ENCODE results near the gene DPP9.
"Not testable (repeated sequence)": the region's sequence is repeated elsewhere in the genome, so short reads cannot be mapped to it uniquely, and the experiment has no call there.

The DPP9 gene

DNA sequence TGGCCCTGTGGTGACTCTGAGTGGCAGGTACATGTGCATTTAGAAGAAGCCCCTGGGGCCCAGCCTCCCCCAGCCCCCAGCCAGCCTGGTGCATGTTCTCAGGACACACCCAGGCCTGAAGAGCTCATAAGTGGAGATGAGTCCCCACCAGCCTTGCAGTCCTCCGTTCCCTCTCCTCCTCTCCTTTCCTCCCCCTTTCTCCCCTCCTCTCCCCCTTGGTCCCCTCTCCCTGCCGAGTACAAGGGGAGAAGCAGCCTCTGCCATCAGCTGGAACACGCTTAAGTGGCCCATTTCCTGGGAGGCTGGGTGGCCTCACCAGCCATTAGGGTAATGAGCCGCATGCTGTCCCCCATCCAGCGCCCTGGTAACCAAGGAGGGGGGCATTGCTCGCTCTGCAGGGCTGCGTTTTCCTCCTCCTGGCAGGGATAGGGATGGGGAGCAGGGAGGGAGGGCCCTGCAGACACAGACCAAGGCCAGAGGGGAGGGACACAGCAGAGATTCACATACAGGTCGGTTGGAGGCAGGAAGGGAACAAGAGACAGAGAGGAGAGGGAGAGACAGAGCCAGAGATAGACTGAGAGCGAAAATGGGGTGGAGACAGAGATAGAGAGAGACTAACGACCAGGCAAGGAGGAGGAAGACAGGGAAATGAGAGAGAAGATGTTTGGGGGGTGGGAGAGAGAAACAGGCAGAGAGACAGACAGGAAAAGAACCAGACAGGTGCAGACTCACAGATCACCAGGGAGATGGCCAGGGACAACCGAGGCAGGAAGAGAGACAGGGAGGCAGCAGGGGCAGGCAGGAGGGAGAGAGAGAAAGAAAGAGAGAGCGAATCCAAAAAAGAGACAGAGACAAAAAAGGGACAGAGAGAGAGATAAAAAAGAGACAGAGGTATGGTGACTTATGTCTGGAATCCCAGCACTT lies 19.3 kb upstream of the DPP9 start:
- in situ Hi-C loops (cut with HindIII; ENCODE audit: low sequenced_read_pairs), result no loop called here

DNA sequence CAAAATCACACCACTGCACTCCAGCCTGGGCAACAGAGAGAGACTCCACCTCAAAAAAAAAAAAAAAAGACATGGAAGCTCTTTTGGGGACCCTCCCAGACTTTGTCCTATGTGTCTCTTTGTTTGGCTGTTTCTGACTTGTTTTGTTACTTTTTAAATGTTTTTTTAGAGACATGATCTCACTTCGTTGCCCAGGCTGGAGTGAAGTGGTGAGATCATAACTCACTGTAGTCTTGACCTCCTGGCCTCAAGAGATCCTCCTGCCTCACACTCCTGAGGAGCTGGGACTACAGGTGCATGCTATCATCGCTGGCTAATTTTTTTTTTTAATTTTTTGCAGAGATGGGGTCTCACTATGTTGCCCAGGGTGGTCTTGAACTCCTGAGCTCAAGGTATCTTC lies 16.4 kb upstream of the DPP9 start:
- in situ Hi-C loops (cut with HindIII; ENCODE audit: low sequenced_read_pairs), result no loop called here

DNA sequence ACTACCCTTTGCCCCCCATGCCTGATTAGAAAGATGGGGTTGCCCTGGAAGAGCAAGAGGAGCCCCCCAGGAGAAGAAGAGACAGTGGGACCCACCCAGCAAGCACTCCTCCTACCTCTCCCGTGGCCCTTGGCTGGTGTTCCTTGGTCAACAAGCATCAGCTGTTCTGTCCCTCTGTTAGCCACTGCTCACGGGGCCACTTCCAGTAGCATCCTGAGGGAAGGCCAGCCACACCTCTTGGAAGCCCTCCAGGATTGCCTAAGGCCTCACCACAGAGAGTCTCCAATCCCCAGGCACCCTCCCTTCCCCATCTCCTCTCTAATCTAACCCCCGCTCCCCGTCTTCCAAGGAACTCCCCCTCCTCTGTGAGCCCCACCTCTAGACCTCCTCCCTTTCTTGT lies 15.1 kb upstream of the DPP9 start:
- in situ Hi-C loops (cut with HindIII; ENCODE audit: low sequenced_read_pairs), result no loop called here

DNA sequence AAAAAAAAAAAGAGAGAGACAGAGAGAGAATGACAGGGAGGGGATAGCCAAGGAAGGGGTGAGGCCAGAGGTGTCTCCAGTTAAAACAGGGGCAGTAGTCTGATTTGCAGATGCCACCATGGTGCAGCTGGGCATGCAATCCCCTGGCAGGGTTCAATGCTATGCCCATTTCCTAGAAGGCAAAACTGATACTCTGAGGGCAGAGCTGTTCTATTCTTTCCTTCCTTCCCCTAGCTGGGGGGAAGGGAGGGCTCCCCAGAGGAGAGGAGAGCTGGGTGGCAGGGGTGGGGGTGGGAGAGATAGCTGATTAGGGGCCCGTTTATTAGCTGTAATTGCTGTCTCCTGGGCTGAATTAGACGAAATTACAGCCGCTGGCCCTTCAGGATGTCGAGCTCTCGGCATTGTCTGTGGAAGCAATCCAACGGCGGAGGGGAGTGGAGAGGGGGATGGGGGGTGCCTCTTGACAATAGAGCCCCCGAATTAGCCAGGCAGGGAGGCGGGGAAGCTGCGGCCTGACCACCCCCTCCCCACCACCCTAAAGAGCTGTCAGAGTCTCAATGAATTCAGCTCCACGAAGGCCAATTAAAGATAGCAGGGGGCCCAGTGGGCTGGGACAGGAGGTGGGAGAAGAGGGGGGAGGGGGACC lies 14.4 kb upstream of the DPP9 start:
- in situ Hi-C loops (cut with HindIII; ENCODE audit: low sequenced_read_pairs), result no loop called here

DNA sequence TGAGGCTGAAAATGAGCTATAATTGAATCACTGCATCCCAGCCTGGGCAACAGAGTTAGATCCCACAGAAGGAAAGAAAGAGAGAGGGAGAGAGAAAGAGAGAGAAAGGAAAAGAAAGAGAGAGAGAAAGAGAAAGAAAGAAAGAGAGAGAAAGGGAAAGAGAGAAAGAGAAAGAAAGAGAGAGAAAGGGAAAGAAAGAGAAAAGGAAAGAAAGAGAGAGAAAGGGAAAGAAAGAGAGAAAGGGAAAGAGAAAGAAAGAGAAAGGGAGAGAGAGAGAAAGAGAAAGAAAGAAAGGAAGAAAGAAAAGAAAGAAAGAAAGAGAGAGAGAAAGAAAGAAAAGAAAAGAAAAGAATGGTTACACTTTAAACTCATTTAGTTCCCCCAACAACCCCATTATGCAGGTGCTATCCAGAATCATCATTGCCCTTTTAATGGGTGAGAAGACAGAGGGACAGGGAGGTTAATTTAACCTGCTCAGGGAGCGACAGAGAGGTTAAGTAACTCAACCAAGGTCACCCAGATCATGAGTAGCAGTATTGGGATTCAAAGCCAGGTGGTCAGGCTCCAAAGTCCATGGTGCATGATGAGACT lies 10.2 kb upstream of the DPP9 start:
- in situ Hi-C loops (cut with HindIII; ENCODE audit: low sequenced_read_pairs), result no loop called here

DNA sequence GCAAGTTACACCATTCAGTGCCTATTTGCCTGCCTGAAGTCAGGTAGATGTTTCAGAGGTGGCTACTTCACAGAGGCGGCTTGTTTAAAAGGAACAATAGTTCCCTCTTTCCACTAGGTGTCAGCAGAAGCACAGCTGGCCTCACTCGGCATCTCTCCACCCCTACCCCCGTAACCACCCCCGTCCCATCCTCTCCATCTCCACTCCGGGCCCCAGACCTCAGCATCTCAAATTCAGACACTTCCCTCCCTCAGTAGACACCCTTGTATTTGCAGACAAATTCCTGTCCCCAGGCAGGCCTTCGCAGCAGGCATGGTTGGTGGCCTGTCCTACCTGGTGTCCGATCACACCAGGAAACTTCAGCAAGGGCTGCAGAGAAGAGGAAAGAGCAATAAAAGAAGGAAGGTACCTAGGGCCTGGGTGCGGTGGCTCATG lies 9.1 kb upstream of the DPP9 start:
- in situ Hi-C loops (cut with HindIII; ENCODE audit: low sequenced_read_pairs), result no loop called here

DNA sequence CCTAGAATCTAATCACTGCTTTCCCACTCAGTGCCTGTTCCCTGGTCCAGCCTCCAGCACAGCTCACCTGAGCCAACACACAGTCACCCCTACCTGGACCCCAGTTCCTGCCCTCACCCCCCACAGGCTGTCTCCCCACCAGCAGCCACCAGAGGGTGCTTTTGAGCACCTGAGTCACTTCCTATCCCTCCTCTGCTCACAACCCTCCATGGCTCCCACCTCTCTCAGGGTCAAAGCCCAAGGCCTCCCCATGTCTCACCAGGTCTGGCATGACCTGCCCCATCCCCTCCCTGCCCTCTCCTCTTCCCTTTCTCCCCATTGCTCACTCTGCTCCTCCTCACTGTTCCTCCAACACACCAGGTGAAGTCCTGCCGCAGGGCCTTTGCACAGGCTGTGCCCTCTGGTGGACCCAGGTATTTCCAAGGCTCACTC lies 7.1 kb upstream of the DPP9 start:
- in situ Hi-C loops (cut with HindIII; ENCODE audit: low sequenced_read_pairs), result no loop called here

DNA sequence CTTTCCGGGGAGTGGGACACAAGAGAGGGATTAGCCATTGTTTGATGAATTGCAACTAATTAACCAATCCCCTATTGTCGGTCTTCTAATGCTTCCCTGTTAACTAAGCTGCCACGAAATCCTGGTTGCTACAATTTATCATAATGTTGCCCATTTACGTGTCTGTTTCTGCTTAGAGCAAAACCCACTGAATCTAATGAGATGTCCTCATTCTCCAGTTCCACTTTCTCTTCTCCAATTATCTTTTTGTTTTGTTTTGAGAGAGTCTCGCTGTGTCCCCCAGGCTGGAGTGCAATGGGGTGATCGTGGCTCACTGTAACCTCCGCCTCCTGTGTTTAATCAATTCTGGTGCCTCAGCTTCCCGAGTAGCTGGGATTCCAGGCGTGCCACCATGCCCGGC lies 5.2 kb upstream of the DPP9 start:
- in situ Hi-C loops (cut with HindIII; ENCODE audit: low sequenced_read_pairs), result no loop called here

DNA sequence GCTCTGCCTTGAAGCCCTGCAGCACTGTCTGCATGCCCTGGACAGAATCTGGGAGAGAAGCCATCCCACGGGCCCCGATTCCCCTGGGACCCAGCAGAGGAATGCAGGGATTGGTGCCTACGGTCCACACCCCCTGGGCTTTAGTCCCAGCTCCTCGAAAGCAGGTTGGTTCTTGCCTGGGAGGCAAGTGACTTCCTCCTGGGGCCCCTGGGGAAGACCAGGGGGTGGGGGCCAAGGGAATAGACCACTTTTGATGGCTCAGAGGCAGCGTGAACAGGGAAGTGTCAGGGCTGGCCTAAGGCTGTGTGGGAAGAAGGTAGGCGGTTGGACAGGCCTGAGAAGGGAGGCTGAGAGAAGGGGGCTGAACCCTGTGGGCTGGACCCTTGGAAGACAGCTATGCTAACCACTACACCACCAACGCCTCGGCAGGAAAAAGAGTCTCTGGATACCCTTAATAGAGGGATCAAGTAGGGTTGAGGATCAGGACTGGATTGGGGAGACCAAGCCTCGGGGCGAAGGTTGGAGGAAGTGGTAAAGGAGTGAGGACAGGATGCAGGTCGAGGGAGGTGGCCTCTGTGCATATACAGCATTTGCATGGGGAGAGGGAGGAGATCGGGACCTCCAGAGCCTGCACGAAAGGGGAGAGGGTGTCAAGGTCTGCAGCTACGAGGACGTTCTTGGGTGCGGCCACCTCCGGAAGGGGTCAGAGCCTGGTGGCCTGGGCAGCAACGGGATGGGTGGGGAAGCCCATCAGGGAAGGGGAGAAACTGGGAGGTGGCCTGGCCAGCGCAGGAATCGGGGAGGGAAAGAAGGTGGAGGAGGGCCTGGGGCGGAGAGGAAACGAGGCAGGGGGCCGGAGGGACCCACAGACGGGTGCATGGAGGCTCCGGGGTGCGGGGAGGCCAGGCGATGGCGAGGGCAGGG lies 709 bp downstream of the DPP9 start:
- in situ Hi-C loops (cut with HindIII; ENCODE audit: low sequenced_read_pairs), result no loop called here

DNA sequence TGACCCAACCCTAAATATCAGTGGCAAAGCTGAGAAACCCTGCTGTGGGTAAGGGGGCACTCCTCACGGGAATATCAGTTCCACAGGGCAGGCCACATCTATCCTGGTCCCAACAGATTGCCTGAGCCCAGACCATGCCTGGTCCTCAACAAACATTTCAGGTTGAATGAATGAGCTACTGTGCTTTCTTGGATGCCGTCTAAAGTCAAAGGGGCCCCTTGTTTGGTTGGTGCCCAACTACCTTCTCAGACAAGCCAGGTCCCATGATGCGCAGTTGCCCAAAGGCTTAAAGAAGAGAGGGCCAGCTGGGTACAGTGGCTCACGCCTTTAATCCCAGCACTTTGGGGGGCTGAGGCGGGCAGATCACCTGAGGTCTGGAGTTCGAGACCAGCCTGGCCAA lies 2.4 kb downstream of the DPP9 start:
- in situ Hi-C loops (cut with HindIII; ENCODE audit: low sequenced_read_pairs), result no loop called here

DNA sequence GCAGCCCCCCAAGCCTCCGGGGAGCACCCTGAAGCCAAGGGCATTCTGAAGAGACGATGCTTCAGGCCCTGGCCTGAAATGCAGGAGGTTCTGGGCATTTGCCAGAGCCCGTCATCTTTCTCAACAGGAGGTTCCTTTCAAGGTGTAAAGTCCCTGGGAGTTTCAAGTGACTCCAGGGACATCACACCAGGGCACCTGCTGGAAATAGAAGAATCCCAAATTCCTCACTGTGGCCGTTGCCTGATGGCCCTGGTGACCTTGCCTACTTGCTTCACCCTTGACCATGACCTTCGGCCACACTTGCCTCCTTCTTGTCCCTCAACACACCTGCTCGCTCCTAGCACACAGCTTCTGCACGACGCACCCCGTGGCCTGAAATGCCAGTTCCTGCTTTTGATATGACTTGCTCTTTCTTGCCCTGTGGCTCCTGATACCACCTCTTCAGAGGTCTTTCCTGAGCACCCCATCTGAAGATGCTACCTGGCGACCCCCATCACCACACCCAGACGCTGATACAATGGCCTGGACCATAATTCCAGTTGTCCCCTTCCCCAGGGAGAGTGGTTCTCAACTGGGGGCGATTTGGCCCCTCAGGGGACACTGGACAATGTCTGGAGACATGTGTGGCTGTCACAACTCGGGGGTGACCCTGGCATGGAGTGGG lies 3.5 kb downstream of the DPP9 start:
- in situ Hi-C loops (cut with HindIII; ENCODE audit: low sequenced_read_pairs), result no loop called here

DNA sequence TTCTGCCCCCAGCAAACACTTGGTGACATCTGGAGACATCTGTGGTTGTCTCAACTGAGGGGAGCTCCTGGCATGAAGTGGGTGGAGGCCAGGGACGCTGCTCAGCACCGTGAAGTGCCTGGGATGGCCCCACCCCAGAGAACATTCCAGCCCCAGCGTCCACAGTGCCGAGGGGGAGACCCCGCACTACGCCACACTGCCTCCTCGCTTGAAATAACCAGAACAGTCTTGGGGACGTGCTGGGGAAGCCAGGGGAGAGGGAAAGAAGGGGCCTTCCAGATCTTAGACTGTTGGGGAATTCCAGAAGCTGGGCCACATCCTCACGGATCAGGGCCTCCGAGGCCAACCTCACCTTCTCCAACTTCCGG lies 4.2 kb downstream of the DPP9 start:
- in situ Hi-C loops (cut with HindIII; ENCODE audit: low sequenced_read_pairs), result no loop called here

DNA sequence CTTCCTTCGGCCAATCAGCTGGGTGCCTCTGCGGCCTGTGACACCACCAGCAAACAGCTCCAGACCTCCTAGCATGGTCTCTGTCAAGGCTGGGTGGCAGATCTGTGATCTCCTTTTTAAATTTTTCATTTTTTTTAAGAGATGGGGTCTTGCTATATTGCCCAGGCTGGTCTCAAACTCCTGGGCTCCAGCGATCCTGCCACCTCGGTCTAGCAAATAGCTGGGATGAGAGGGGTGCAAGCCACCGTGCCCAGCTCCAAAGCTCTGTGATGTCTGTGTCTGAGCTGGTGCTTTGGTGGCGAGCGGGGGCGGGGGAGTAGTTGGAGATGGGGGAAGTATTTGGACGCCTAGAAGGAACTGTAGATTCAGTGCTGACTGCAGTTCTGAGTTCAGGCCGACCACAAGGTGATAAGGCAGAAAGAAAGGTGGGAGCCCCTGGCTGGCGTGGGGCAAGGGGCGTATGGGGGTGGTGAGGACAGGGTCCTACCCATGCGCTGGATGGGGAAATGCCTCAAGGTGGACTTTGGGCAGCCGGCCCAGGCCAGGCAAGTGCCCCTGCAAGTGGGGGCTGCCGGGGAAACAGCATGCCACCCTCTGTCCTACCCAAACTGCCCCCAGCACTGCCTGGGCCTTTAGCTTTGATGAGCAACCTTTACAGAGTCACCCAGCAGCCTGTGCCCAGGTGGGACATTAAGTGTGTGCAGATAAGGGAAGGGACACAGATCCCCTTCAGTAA lies 5.5 kb downstream of the DPP9 start:
- in situ Hi-C loops (cut with HindIII; ENCODE audit: low sequenced_read_pairs), result no loop called here

DNA sequence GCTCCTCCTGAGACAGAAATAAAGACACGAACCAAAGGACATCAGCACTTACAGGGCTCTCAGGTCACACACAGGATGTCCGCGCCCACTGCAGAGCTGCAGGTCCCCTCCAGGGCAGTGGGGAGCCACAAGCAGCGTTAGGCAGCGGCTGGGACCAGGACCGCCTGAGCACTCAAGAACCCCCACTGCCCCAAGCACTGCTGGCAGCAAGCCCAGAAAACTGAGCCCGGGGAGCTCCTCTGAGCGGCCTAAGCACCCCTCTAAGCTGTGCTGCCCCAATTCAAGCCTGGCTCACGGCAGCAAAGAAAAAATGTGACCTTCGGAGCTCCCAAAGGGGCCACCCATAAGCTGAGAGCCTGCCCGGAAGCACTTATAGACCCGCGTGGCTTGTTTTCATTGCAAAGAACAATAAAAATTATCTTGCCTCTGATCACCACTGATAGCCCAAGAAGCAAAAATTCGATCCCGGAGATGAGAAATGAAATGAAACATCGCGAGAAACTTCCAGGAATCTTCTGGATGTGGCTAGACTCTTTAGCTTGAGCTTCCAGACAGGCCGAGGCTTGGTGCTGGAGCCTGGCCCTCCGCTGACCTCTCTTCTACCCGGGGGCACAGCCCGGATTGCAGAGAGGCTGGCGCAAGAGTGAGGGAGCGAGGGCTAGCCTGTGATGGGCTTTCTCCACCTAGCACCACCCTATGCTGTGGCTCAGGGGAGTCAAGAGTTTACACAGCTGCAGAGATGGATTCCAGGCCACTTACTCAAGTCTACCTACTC lies 6.3 kb downstream of the DPP9 start:
- in situ Hi-C loops (cut with HindIII; ENCODE audit: low sequenced_read_pairs), result no loop called here

DNA sequence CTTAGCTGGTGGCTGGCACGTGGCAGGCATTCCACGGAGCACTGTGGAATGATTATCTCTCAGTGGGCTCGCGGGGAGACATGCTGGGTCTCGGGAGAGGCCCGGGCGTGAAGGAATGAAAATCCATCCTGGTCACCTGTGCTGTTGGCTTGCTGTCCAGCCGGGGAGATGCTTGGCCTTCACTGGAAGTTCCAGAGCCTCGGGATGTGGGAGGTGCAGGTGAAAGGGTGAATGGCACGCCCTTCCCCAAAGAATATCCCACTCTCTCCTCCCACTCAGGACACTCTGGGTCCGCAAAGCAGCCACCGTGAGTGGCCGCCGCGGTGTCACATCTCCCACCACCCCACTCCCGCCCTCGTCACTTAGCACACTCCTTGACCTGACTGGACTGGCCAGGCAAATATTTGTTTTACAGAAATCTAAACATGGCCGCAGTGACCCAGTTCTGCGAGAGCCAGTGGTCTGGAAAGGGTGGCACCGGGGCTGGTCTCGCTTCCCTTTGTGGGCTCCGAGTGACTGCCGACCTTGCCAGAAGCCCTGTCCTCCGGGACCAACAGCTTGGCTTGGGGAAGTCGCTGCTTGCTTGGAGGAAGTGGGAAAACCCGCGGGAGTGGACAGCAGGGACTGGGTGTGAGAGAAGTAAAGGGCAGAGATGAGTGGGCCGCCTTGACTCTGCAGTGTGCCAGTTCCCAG lies 8.0 kb downstream of the DPP9 start:
- in situ Hi-C loops (cut with HindIII; ENCODE audit: low sequenced_read_pairs), result no loop called here

DNA sequence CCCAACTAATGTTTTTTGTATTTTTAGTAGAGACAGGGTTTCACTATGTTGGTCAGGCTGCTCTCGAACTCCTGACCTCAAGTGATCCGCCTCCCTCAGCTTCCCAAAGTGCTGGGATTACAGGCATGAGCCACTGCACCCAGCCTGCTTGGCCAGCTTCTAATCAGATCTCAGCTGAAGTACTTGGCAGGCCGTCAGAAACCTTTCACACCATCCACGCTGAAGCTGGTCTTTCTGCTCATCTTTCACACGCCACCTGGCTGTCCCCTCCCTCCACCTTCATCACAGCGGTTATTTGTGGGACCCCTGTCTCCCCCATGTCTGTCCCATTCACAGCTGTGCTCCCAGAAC lies 8.5 kb downstream of the DPP9 start:
- in situ Hi-C loops (cut with HindIII; ENCODE audit: low sequenced_read_pairs), result not testable (repeated sequence)

DNA sequence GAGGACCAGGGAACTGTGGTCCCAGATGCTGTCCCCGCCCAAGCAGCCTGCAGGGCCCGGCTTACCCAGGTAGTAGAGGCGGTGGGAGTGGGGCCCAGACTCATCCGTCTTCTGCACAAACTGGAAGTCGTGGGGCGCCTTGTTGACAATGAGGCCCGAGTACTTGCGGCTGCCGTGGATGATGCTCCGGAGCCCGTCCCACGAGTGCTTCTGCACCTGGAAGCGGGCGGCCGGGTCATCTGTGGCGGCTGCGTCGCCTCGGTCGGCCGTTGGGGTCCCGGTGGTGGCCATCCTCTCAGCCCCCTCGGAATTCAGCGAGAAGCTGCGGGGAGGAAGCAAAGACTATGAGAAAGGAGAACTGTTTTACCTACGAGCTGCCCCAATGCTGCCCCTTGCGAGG lies 9.6 kb downstream of the DPP9 start:
- in situ Hi-C loops (cut with HindIII; ENCODE audit: low sequenced_read_pairs), result no loop called here

DNA sequence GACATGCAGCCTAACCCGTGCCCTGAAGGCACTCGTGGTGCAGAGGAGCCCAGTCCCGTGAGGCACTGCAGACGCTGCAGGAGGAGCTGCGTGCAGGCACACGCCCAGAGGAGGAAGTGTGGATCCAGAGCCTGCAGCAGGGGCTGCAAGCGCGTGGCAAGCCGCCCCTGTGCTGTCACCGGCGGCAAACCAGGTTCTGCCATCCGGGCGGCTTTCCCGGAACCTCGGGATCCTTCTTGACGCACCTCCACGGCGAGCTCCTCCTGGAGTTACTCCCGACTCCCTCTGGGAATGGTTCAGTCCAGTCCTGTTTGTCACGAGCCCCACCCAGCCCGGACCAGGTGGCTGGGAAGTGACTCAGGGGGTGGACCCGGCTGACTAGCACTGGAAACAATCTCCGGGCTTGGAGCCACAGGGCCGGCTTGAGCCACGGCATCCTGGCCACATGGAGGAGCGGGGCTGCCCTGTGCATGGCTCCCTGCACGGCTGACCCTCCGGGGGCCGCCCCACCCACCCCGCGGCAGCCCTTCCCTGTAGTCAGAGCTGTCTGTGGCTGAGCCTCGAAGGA lies 10.2 kb downstream of the DPP9 start:
- in situ Hi-C loops (cut with HindIII; ENCODE audit: low sequenced_read_pairs), result no loop called here
